GM21528 (cell line): Measurements from ENCODE around the gene LNX1.

Experiments
- ATAC-seq: cut with Tn5 transposase; IDR thresholded peaks from one replicate; pipeline ENCODE4 v1.9.1; 2021; ENCODE audit warnings: mild to moderate bottlenecking, moderate library complexity; ENCODE audit not compliant: unreplicated experiment, low FRiP score

Gene LNX1

GRCh38 chr4:53601251-53601764 lies 10.0 kb upstream of the LNX1 start:
- ATAC-seq = no peak

- ATAC-seq = no peak
Measured at GRCh38 chr4:53599632-53600031, 8.3 kb upstream of the LNX1 start.

GRCh38 chr4:53598901-53599300 lies 7.6 kb upstream of the LNX1 start:
- ATAC-seq = no peak

- ATAC-seq = no peak
Measured at GRCh38 chr4:53598483-53598882, 7.2 kb upstream of the LNX1 start.

GRCh38 chr4:53596901-53597300 lies 5.6 kb upstream of the LNX1 start:
- no peak for ATAC-seq

- ATAC-seq = no peak
Measured at GRCh38 chr4:53595834-53596233, 4.5 kb upstream of the LNX1 start.

GRCh38 chr4:53595204-53595603 lies 3.9 kb upstream of the LNX1 start:
- ATAC-seq = no peak

GRCh38 chr4:53593765-53594164 lies 2.5 kb upstream of the LNX1 start:
- ATAC-seq = no peak

GRCh38 chr4:53592686-53593501 lies 1.6 kb upstream of the LNX1 start:
- no peak for ATAC-seq

- no peak for ATAC-seq
Measured at GRCh38 chr4:53592122-53592521, 836 bp upstream of the LNX1 start.

GRCh38 chr4:53590187-53590586 lies 1.1 kb downstream of the LNX1 start:
- ATAC-seq = no peak

GRCh38 chr4:53589511-53589910 lies 1.8 kb downstream of the LNX1 start:
- ATAC-seq = no peak

- no peak for ATAC-seq
Measured at GRCh38 chr4:53587135-53587534, 4.2 kb downstream of the LNX1 start.

- ATAC-seq = no peak
Measured at GRCh38 chr4:53586121-53586816, 5.0 kb downstream of the LNX1 start.

GRCh38 chr4:53584658-53585057 lies 6.6 kb downstream of the LNX1 start:
- ATAC-seq = no peak

GRCh38 chr4:53583513-53583912 lies 7.8 kb downstream of the LNX1 start:
- no peak for ATAC-seq

GRCh38 chr4:53582194-53582593 lies 9.1 kb downstream of the LNX1 start:
- ATAC-seq = no peak

GRCh38 chr4:53580274-53580673 lies 11.0 kb downstream of the LNX1 start:
- ATAC-seq = no peak

GRCh38 chr4:53579826-53580225 lies 11.5 kb downstream of the LNX1 start:
- no peak for ATAC-seq

GRCh38 chr4:53576676-53577372 lies 14.5 kb downstream of the LNX1 start:
- no peak for ATAC-seq

- no peak for ATAC-seq
Measured at GRCh38 chr4:53576071-53576617, 15.1 kb downstream of the LNX1 start.
